Transverse colon (tissue), 4 donors: ENCODE data around the gene INO80C. TPM values are rescaled to one million over a fixed set of nuclear protein-coding genes. Genes with fewer than 3 reads are reported as not detected.

Experiments used
- DNase-seq: peaks from one replicate; pipeline ENCODE4 v3.0.0-alpha.2; 2019
- H3K27ac ChIP-seq, 4 donors: fragments of 200-600 bp; sonication (generic); 2 replicates each; pipeline ENCODE4 v1.5.1; 2016 to 2018; ENCODE audit warnings: inconsistent platforms in 4 of 4
- H3K27me3 ChIP-seq: fragments of 200-600 bp; sonication (generic); 2 replicates; pipeline ENCODE4 v1.5.1; 2017; ENCODE audit warnings: inconsistent platforms
- H3K36me3 ChIP-seq, 4 donors: fragments of 200-600 bp; sonication (generic); 2 replicates each; pipeline ENCODE4 v1.5.1; 2017 to 2019; ENCODE audit warnings: inconsistent platforms in 4 of 4
- H3K4me1 ChIP-seq, 4 donors: fragments of 200-600 bp; sonication (generic); 2 replicates each; pipeline ENCODE4 v1.5.1; 2017 to 2020; ENCODE audit warnings: inconsistent platforms in 4 of 4
- H3K4me3 ChIP-seq, 4 donors: fragments of 200-600 bp; sonication (generic); 1 replicate in 1 of 4; 2 replicates in 3 of 4; pipeline versions ENCODE4 v1.5.1 to v1.6.1; 2017 to 2019; ENCODE audit warnings: inconsistent platforms in 4 of 4
- H3K9me3 ChIP-seq, 2 donors: fragments of 200-600 bp; sonication (generic); 2 replicates each; pipeline ENCODE4 v1.5.1; 2017 to 2019; ENCODE audit warnings: inconsistent platforms in 2 of 2
- EP300 ChIP-seq: sonication (generic); formaldehyde crosslinking; IDR thresholded peaks from one replicate; pipeline ENCODE4 v1.6.1; 2017; ENCODE audit warnings: antibody characterized with exemption, low read depth
- POLR2A ChIP-seq: fragments of 450-650 bp; IDR thresholded peaks from one replicate; pipeline ENCODE4 v1.6.1; 2016; ENCODE audit warnings: antibody characterized with exemption, mild to moderate bottlenecking, moderate library complexity
- POLR2AphosphoS5 ChIP-seq, 3 donors: sonication (generic); formaldehyde crosslinking; IDR thresholded peaks; one replicate each; pipeline ENCODE4 v1.6.1; 2016; ENCODE audit warnings: antibody characterized with exemption in 3 of 3
- whole genome bisulfite sequencing, 2 donors: methylation state at CpG; one replicate each; pipeline ENCODE4 v1.1.5; 2018; ENCODE audit warnings: low coverage in 1 of 2; 5-methylcytosine and 5-hydroxymethylcytosine counted together
- in situ Hi-C, 4 donors: fragments of 200-750 bp; cut with MboI; loops; one replicate each; pipeline versions ENCODE4 v1.15.0 to v1.15.1; 2017; ENCODE audit warnings: low sequenced_read_pairs in 3 of 4, low pct_ligation_motif_present in 1 of 4, low pct_unique_long_range_greater_than_20kb in 1 of 4
- intact Hi-C: fragments of 100-400 bp; cut with DNase I; formaldehyde crosslinking; loops from one replicate; pipeline ENCODE4 v1.15.1; 2023; ENCODE audit warnings: low total_unique reads
- total RNA-seq, 4 donors: library from RNA; depleted of rRNA; stranded (reverse); fragments of >200 nt; gene quantifications; one replicate each; pipeline ENCODE4 v1.1.0, GENCODE V29; 2016
- TF ChIP-seq, protein P1 (sequence below), 5 experiments: fragments of 200-600 bp in 3 of 5; fragments of 450-650 bp in 2 of 5; sonication (generic) in 3 of 5; IDR thresholded peaks; 1 replicate in 2 of 5; 2 replicates in 3 of 5; pipeline ENCODE4 v1.5.1; 2016 to 2017; ENCODE audit warnings: antibody characterized with exemption in 5 of 5, inconsistent platforms in 3 of 5, mild to moderate bottlenecking in 2 of 5, moderate library complexity in 1 of 5

INO80C gene
- total RNA-seq, 4 donors from 2014 or later: 10.2 to 277 (median 18.0) TPM

DNA sequence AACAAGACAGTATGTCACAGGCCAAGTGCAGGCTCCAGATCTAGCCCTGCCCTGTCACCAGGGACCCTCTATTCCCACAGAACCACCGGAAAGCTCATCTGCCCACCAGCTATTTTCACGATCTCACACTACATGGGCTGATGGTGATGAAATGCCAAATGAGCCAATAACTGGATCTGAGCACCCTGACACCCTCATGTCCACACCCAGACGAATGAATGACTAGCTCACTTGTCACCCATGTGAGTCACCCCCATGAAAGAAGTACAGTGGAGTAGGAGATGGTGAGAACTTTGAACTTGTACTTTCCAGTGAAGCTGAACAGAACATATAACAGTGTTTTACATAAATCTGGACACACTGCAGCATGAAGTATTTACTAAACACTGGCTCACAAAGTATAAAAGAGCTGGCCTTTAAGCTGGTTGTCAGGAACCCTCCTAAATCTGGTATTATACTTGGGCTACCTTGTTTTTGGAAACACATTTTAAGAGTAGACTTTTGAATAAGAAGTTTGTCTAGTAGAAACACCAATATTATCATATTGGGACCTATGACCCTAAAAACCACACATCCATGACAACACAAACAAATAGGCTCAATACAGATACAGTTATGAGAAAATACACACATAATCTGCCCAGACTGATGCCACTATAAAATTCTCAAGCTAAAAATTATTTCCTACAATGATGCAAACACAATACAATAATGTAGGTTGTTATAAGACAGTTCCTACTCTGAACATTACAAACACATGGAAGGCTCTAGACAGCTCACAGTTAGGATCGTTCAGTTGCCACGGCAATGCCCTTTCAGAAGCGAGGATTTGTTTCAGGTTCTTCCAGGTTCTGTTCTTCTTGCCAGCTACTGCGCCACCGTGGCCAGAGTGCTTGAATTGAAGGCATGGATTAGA, 19.0 kb downstream of the INO80C start:
- Histone ChIP-seq H3K36me3 (no peaks in the 10 kb centered on the region), H3K27ac (peak overlapping the region; percentile 62 to 76 (median 72)), H3K9me3 (no peaks in the 10 kb centered on the region), H3K27me3 (no peaks in the 10 kb centered on the region), H3K4me1 (peaks cover 4 to 54% (median 35%) of the 10 kb centered on the region in 4 donors), H3K4me3 (no peak overlapping the region)
- DNase-seq: peak; percentile 43
- TF ChIP-seq POLR2A (peak; percentile 34), POLR2AphosphoS5 (IDR thresholded peaks at IDR 0.05) (peak; percentile 9 to 67 (median 59))
- TF ChIP-seq, protein P1, sequence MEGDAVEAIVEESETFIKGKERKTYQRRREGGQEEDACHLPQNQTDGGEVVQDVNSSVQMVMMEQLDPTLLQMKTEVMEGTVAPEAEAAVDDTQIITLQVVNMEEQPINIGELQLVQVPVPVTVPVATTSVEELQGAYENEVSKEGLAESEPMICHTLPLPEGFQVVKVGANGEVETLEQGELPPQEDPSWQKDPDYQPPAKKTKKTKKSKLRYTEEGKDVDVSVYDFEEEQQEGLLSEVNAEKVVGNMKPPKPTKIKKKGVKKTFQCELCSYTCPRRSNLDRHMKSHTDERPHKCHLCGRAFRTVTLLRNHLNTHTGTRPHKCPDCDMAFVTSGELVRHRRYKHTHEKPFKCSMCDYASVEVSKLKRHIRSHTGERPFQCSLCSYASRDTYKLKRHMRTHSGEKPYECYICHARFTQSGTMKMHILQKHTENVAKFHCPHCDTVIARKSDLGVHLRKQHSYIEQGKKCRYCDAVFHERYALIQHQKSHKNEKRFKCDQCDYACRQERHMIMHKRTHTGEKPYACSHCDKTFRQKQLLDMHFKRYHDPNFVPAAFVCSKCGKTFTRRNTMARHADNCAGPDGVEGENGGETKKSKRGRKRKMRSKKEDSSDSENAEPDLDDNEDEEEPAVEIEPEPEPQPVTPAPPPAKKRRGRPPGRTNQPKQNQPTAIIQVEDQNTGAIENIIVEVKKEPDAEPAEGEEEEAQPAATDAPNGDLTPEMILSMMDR (IDR thresholded peaks at IDR 0.05): no peak
- 61 to 64% methylated on average over 4 to 8 of the region's 8 CpGs for WGBS, 2 donors
- in situ Hi-C loops (no loop called here), intact Hi-C loops (no loop called here)

DNA sequence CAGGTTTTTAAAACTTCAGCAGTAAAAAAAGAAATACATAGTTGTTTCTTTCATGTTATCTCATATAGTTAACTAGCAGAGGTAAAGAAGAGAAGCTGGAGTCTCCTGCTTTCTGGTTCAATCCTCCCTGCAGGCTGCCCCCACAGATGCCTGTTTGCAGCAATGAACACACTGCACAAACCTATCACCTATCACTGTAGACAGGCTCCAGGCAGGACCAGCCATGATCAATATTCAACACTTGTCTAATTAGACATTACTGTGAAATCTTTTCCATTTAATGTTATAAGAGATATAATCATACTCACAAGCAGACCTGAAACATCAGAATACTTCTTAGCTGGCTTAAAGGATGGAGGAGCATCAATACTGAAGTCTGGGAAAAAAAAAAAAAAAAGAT, 19.8 kb downstream of the INO80C start:
- no peak for DNase-seq
- Histone ChIP-seq H3K4me3 (no peak overlapping the region), H3K27me3 (no peaks in the 10 kb centered on the region), H3K9me3 (no peaks in the 10 kb centered on the region), H3K4me1 (peaks cover 4 to 54% (median 35%) of the 10 kb centered on the region in 4 donors), H3K27ac (peak overlapping the region; percentile 62 to 76 (median 72)), H3K36me3 (no peaks in the 10 kb centered on the region)
- intact Hi-C loops (no loop called here), in situ Hi-C loops (no loop called here)
- TF ChIP-seq, protein P1 (IDR thresholded peaks at IDR 0.05): no peak
- TF ChIP-seq POLR2A (no peak), EP300 (no peak), POLR2AphosphoS5 (IDR thresholded peaks at IDR 0.05) (no peak)

DNA sequence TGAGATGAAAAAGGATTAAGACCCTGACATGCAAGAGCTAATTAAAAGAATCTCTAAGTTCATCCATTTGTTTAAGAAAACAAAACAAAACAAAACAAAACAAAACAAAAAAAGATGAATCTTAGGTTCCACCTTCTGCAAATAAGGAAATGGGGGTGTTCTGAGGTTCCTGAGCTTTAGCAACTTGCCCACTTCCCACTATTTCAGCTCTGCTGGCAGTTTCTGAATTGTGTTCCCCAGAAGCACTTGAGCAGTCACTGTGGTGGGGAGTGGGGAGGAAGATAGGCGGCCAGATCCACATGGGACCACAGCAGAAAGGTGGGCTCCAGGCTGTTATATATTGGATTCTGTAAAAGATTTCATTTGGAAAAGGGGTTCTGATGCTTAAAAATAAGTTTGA, 20.3 kb downstream of the INO80C start:
- no peak for DNase-seq
- Histone ChIP-seq H3K36me3 (no peaks in the 10 kb centered on the region), H3K27ac (peak overlapping the region in 3 of 4 donors; percentile 62 to 72 (median 72)), H3K9me3 (no peaks in the 10 kb centered on the region), H3K4me3 (no peak overlapping the region), H3K27me3 (no peaks in the 10 kb centered on the region), H3K4me1 (peaks cover 4 to 49% (median 33%) of the 10 kb centered on the region in 4 donors)
- in situ Hi-C loops (no loop called here), intact Hi-C loops (no loop called here)
- WGBS, 2 donors: 81 to 100% methylated on average over 1 of the region's 1 CpG
- TF ChIP-seq POLR2A (no peak), EP300 (no peak), POLR2AphosphoS5 (IDR thresholded peaks at IDR 0.05) (no peak)
- TF ChIP-seq, protein P1 (IDR thresholded peaks at IDR 0.05): no peak

DNA sequence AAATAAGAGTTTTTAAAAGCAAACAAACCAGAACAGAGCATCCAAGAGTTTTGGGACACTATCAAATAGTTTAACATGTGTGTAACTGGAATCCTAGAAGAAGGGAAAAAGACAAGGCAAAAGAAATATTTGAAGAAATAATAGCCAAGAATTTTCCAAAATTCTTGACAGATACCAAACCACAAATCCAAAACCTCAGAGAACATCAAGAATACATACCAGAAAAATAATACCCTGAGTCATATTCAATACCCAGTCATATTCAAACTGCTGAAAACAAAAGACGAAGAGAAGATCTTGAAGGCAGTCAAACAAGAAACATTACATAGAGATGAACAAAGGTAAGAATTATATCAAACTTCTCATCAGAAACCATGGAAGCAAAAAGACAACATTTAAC, 22.9 kb downstream of the INO80C start:
- no peaks in the 10 kb centered on the region for H3K9me3 ChIP-seq
- no peak overlapping the region for H3K4me3 ChIP-seq
- no peaks in the 10 kb centered on the region for H3K36me3 ChIP-seq
- intact Hi-C loops (no loop called here), in situ Hi-C loops (no loop called here)
- no peaks in the 10 kb centered on the region for H3K27me3 ChIP-seq
- H3K4me1 ChIP-seq: peaks cover 0 to 26% (median 13%) of the 10 kb centered on the region in 4 donors
- no peak overlapping the region for H3K27ac ChIP-seq
- DNase-seq: no peak
- WGBS, 2 donors: 91 to 100% methylated on average over 1 of the region's 1 CpG
- TF ChIP-seq EP300 (no peak), POLR2AphosphoS5 (IDR thresholded peaks at IDR 0.05) (no peak), POLR2A (no peak)
- TF ChIP-seq, protein P1 (IDR thresholded peaks at IDR 0.05): no peak
